Neural cell (in vitro differentiated cells): ENCODE data around the gene SCGB1C2. TPM values are rescaled to one million over a fixed set of nuclear protein-coding genes. Genes with fewer than 3 reads are reported as not detected.

Experiments used
- H2AFZ ChIP-seq: fragments of 200-600, 300-800 bp; sonication (generic), shearing (Covaris generic); 2 replicates; pipeline ENCODE4 v1.6.0; 2014; ENCODE audit warnings: low read depth, mild to moderate bottlenecking, antibody characterized with exemption, low read length, moderate library complexity
- H3F3A ChIP-seq: fragments of 200-600 bp; shearing (Covaris generic); 2 replicates; pipeline ENCODE4 v1.6.1; 2016; ENCODE audit warnings: mild to moderate bottlenecking, moderate library complexity, mixed read lengths, antibody characterized with exemption, low read length; ENCODE audit not compliant: insufficient read depth, poor library complexity, severe bottlenecking
- H3K27ac ChIP-seq: fragments of 200-600, 300-800 bp; sonication (generic), shearing (Covaris generic); 2 replicates; pipeline ENCODE4 v1.5.1; 2014; ENCODE audit warnings: mild to moderate bottlenecking, low read length, moderate library complexity
- H3K27me3 ChIP-seq: fragments of 300-800, 200-600 bp; sonication (generic), shearing (Covaris generic); 2 replicates; pipeline ENCODE4 v1.6.0; 2014; ENCODE audit warnings: mild to moderate bottlenecking, low read depth, low read length, moderate library complexity; ENCODE audit not compliant: insufficient read depth
- H3K36me3 ChIP-seq: fragments of 300-800, 200-600 bp; sonication (generic), shearing (Covaris generic); 2 replicates; pipeline ENCODE4 v1.5.1; 2014; ENCODE audit warnings: mild to moderate bottlenecking, antibody characterized with exemption, low read length, moderate library complexity; ENCODE audit not compliant: insufficient read depth
- H3K4me2 ChIP-seq: fragments of 300-800, 200-600 bp; sonication (generic), shearing (Covaris generic); 2 replicates; pipeline ENCODE4 v1.6.0; 2014; ENCODE audit warnings: mild to moderate bottlenecking, low read length
- H3K4me3 ChIP-seq: fragments of 300-800, 200-600 bp; sonication (generic), shearing (Covaris generic); 2 replicates; pipeline ENCODE4 v1.5.1; 2014; ENCODE audit warnings: mild to moderate bottlenecking, low read length, moderate library complexity
- H3K79me2 ChIP-seq: fragments of 200-600 bp; shearing (Covaris generic); replicated peaks from 2 replicates; pipeline ENCODE4 v1.6.0; 2014; ENCODE audit warnings: mild to moderate bottlenecking, low read length, moderate library complexity; ENCODE audit not compliant: insufficient read depth
- H3K9ac ChIP-seq: fragments of 300-800, 200-600 bp; sonication (generic), shearing (Covaris generic); 2 replicates; pipeline ENCODE4 v1.6.1; 2016; ENCODE audit warnings: mild to moderate bottlenecking, low read length, mixed read lengths
- H3K9me2 ChIP-seq: fragments of 200-600 bp; shearing (Covaris generic); 2 replicates; pipeline ENCODE4 v1.6.1; 2016; ENCODE audit warnings: mild to moderate bottlenecking, low read length, mixed read lengths; ENCODE audit not compliant: insufficient read depth
- H3K9me3 ChIP-seq: fragments of 200-600, 300-800 bp; sonication (generic), shearing (Covaris generic); 2 replicates; pipeline ENCODE4 v1.6.1; 2016; ENCODE audit warnings: mild to moderate bottlenecking, mixed run types, low read length, moderate library complexity, mixed read lengths
- H4K20me1 ChIP-seq: fragments of 200-600 bp; shearing (Covaris generic); 2 replicates; pipeline ENCODE4 v1.6.1; 2016; ENCODE audit warnings: mild to moderate bottlenecking, mixed run types; ENCODE audit not compliant: insufficient read depth
- CTCF ChIP-seq: fragments of 450-650 bp; IDR thresholded peaks from 2 replicates; pipeline ENCODE4 v1.5.1; 2014; ENCODE audit warnings: antibody characterized with exemption, mild to moderate bottlenecking, moderate library complexity; ENCODE audit not compliant: poor library complexity, severe bottlenecking
- EP300 ChIP-seq: fragments of 450-650 bp; conservative IDR thresholded peaks from 2 replicates; pipeline ENCODE4 v1.6.1; 2014; ENCODE audit warnings: antibody characterized with exemption, mild to moderate bottlenecking, moderate library complexity; ENCODE audit not compliant: poor library complexity, severe bottlenecking
- EZH2 ChIP-seq: fragments of 200-600, 300-800 bp; shearing (Covaris generic), sonication (generic); IDR thresholded peaks from 2 replicates; pipeline ENCODE4 v1.6.1; 2014; ENCODE audit warnings: antibody characterized with exemption, low read length, borderline replicate concordance, mild to moderate bottlenecking; ENCODE audit not compliant: insufficient read depth, poor library complexity, severe bottlenecking
- MXI1 ChIP-seq: fragments of 450-650 bp; conservative IDR thresholded peaks from 2 replicates; pipeline ENCODE4 v1.6.1; 2014; ENCODE audit warnings: antibody characterized with exemption, mild to moderate bottlenecking; ENCODE audit not compliant: poor library complexity, severe bottlenecking
- POLR2AphosphoS5 ChIP-seq: IDR thresholded peaks from 2 replicates; pipeline ENCODE4 v1.6.1; 2012
- RAD21 ChIP-seq: fragments of 450-650 bp; conservative IDR thresholded peaks from 2 replicates; pipeline ENCODE4 v1.6.1; 2014; ENCODE audit warnings: antibody characterized with exemption, mild to moderate bottlenecking, moderate library complexity
- REST ChIP-seq: IDR thresholded peaks from 2 replicates; pipeline ENCODE4 v1.6.1; 2012; ENCODE audit warnings: borderline replicate concordance
- SMC3 ChIP-seq: fragments of 450-650 bp; conservative IDR thresholded peaks from 2 replicates; pipeline ENCODE4 v1.6.1; 2014; ENCODE audit warnings: antibody characterized with exemption, mild to moderate bottlenecking, moderate library complexity; ENCODE audit not compliant: poor library complexity
- TAF1 ChIP-seq: IDR thresholded peaks from 2 replicates; pipeline ENCODE4 v1.6.1; 2012; ENCODE audit warnings: low read depth
- polyA plus RNA-seq: library from polyadenylated mRNA; depleted of rRNA; stranded (reverse); fragments of >200 nt; gene quantifications from 2 replicates; pipeline ENCODE4 v1.2.3, GENCODE V29; 2014

SCGB1C2 gene
- polyA plus RNA-seq, 1 donor from 2014 or later: not detected

- Histone ChIP-seq H3K9me2 (no peaks in the 10 kb centered on the region), H3K36me3 (no peaks in the 10 kb centered on the region), H3K4me3 (no peak overlapping the region), H3K9me3 (no peaks in the 10 kb centered on the region), H3K4me2 (no peak overlapping the region), H3F3A (no peaks in the 10 kb centered on the region), H4K20me1 (no peaks in the 10 kb centered on the region), H3K27me3 (peaks cover 25% of the 10 kb centered on the region), H3K79me2 (no peaks in the 10 kb centered on the region), H2AFZ (no peak overlapping the region), H3K9ac (no peak overlapping the region), H3K27ac (no peak overlapping the region)
- TF ChIP-seq EP300: no peak
- no peak for TF ChIP-seq RAD21
- no peak for TF ChIP-seq EZH2
- TF ChIP-seq REST: no peak
- TF ChIP-seq TAF1: no peak
- TF ChIP-seq SMC3: no peak
Observed at GRCh38 chr17:185445-186138, 48.2 kb downstream of the SCGB1C2 start.

GRCh38 chr17:187130-187529 is 49.8 kb downstream of the SCGB1C2 start:
- Histone ChIP-seq H3K9ac (no peak overlapping the region), H4K20me1 (no peaks in the 10 kb centered on the region), H3K27ac (no peak overlapping the region), H3K79me2 (no peaks in the 10 kb centered on the region), H3K4me2 (no peak overlapping the region), H3K36me3 (no peaks in the 10 kb centered on the region), H3K9me2 (no peaks in the 10 kb centered on the region), H3F3A (no peaks in the 10 kb centered on the region), H2AFZ (no peak overlapping the region), H3K9me3 (no peaks in the 10 kb centered on the region), H3K4me3 (no peak overlapping the region), H3K27me3 (peaks cover 16% of the 10 kb centered on the region)
- TF ChIP-seq MXI1 (no peak), POLR2AphosphoS5 (no peak), EP300 (no peak), RAD21 (no peak), TAF1 (no peak), CTCF (no peak), REST (no peak), SMC3 (no peak), EZH2 (no peak)
